Measurements from ENCODE around the gene ASAP2. TPM values are rescaled to one million over a fixed set of nuclear protein-coding genes. Genes with fewer than 3 reads are reported as not detected.
A peak's percentile ranks its signal among the peaks of the same experiment; 100 is the strongest.

Gene ASAP2
- total RNA-seq, 1 experiment from 2014 or later, result 14.3 TPM

GRCh38 chr2:9232886-9233285 is 26.3 kb downstream of the ASAP2 start:
- ChIA-PET CTCF (interaction anchor here (1.3 kb wide), 1 partner anchor 94 kb away, joined by 3 read pairs; no protein-coding TSS in a partner anchor), POLR2A (no interaction called here)
- Mint-ChIP-seq H3K36me3 (no peaks in the 10 kb centered on the region), H3K4me3 (no peak overlapping the region), H3K4me1 (peaks cover 36% of the 10 kb centered on the region), H3K27me3 (ENCODE audit: low read depth) (no peaks in the 10 kb centered on the region; the same call in 1 of the 2 replicates), H3K9me3 (no peaks in the 10 kb centered on the region), H3K27ac (no peak overlapping the region)
- ATAC-seq (no peak), DNase-seq (ENCODE audit: low spot score) (no peak)
- TF ChIP-seq NR2C2 (CRISPR knock-in tag; IDR thresholded peaks at IDR 0.05) (no peak), NFE2L1 (CRISPR knock-in tag; IDR thresholded peaks at IDR 0.05) (no peak), ERG (CRISPR knock-in tag; IDR thresholded peaks at IDR 0.05) (no peak), MXD4 (CRISPR knock-in tag; IDR thresholded peaks at IDR 0.05; ENCODE audit: borderline replicate concordance) (no peak)
- TF ChIP-seq, protein P1, sequence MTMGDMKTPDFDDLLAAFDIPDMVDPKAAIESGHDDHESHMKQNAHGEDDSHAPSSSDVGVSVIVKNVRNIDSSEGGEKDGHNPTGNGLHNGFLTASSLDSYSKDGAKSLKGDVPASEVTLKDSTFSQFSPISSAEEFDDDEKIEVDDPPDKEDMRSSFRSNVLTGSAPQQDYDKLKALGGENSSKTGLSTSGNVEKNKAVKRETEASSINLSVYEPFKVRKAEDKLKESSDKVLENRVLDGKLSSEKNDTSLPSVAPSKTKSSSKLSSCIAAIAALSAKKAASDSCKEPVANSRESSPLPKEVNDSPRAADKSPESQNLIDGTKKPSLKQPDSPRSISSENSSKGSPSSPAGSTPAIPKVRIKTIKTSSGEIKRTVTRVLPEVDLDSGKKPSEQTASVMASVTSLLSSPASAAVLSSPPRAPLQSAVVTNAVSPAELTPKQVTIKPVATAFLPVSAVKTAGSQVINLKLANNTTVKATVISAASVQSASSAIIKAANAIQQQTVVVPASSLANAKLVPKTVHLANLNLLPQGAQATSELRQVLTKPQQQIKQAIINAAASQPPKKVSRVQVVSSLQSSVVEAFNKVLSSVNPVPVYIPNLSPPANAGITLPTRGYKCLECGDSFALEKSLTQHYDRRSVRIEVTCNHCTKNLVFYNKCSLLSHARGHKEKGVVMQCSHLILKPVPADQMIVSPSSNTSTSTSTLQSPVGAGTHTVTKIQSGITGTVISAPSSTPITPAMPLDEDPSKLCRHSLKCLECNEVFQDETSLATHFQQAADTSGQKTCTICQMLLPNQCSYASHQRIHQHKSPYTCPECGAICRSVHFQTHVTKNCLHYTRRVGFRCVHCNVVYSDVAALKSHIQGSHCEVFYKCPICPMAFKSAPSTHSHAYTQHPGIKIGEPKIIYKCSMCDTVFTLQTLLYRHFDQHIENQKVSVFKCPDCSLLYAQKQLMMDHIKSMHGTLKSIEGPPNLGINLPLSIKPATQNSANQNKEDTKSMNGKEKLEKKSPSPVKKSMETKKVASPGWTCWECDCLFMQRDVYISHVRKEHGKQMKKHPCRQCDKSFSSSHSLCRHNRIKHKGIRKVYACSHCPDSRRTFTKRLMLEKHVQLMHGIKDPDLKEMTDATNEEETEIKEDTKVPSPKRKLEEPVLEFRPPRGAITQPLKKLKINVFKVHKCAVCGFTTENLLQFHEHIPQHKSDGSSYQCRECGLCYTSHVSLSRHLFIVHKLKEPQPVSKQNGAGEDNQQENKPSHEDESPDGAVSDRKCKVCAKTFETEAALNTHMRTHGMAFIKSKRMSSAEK (CRISPR knock-in tag; IDR thresholded peaks at IDR 0.05; ENCODE audit: borderline replicate concordance), result no peak

- Mint-ChIP-seq H3K27ac (peak overlapping the region; percentile 60; the same call in 1 of the 2 replicates), H3K36me3 (no peaks in the 10 kb centered on the region), H3K9me3 (no peaks in the 10 kb centered on the region), H3K4me1 (peaks cover 22% of the 10 kb centered on the region), H3K27me3 (ENCODE audit: low read depth) (no peaks in the 10 kb centered on the region), H3K4me3 (no peak overlapping the region)
- ATAC-seq (no peak), DNase-seq (ENCODE audit: low spot score) (no peak)
- TF ChIP-seq, protein P2, sequence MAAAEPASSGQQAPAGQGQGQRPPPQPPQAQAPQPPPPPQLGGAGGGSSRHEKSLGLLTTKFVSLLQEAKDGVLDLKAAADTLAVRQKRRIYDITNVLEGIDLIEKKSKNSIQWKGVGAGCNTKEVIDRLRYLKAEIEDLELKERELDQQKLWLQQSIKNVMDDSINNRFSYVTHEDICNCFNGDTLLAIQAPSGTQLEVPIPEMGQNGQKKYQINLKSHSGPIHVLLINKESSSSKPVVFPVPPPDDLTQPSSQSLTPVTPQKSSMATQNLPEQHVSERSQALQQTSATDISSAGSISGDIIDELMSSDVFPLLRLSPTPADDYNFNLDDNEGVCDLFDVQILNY (CRISPR knock-in tag; IDR thresholded peaks at IDR 0.05), result no peak
- peak; percentile 51; the same call in 1 of the 2 replicates for TF ChIP-seq GABPB1 (CRISPR knock-in tag; IDR thresholded peaks at IDR 0.05)
- ChIA-PET CTCF (interaction anchor here (1.2 kb wide), 1 partner anchor 92 kb away, joined by 3 read pairs; no protein-coding TSS in a partner anchor), POLR2A (no interaction called here)
Measured at GRCh38 chr2:9234680-9235146, 28.1 kb downstream of the ASAP2 start.

DNA sequence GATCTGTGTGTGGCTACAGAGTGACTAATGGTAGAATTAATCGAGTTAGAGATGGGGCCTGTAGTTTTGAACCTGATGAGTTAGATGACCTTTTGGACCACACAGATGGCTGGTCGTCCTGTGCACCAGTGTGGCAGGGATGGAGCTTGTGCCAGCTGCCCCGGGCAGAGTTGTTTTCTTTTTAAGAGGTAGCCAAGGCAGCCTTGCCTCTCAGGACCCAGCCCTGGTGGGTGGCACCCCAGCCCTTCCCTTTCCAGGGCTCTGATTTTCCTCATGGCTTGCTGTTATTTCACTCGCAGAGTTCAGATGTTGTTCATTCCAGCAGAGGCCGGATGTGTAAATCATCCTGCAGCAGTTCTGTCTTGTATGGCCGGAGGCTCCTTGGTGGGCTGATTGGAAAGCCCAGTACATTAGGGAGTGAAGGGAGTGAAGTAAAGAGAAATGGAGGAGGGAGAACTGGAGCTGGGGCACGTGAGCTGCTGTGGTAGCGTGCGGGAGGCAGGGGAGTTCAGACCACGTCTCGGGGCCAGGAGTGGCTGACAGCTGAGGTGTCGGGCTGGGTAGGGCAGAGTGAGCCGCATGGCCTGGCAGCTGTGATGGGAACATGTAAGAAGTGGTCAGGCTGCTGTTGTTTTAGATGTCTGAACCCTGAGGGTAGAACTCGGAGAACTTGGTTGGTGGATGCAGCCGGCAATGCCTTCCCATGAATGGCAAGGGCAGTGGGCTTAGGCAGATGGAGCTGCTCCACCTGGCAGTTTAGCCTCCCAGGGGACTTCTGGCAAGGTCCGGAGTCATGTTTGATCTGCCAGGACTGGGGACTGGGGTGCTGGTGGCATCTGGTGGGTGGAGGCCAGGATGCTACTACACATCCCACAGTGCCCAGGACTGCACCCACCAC is 28.8 kb downstream of the ASAP2 start:
- Mint-ChIP-seq H3K36me3 (no peaks in the 10 kb centered on the region), H3K27me3 (ENCODE audit: low read depth) (no peaks in the 10 kb centered on the region), H3K4me1 (peaks cover 19% of the 10 kb centered on the region), H3K27ac (peak overlapping the region; percentile 40; the same call in 1 of the 2 replicates), H3K9me3 (no peaks in the 10 kb centered on the region), H3K4me3 (no peak overlapping the region)
- no peak for ATAC-seq
- ChIA-PET CTCF (no interaction called here), POLR2A (no interaction called here)
- no peak for DNase-seq (ENCODE audit: low spot score)
- no peak for TF ChIP-seq ZNF512 (CRISPR knock-in tag; IDR thresholded peaks at IDR 0.05; ENCODE audit: borderline replicate concordance)
- TF ChIP-seq, protein P3, sequence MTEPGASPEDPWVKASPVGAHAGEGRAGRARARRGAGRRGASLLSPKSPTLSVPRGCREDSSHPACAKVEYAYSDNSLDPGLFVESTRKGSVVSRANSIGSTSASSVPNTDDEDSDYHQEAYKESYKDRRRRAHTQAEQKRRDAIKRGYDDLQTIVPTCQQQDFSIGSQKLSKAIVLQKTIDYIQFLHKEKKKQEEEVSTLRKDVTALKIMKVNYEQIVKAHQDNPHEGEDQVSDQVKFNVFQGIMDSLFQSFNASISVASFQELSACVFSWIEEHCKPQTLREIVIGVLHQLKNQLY (CRISPR knock-in tag; IDR thresholded peaks at IDR 0.05), result no peak
- TF ChIP-seq ZNF425 (CRISPR knock-in tag; conservative IDR thresholded peaks at IDR 0.05), result no peak
- TF ChIP-seq, protein P4, sequence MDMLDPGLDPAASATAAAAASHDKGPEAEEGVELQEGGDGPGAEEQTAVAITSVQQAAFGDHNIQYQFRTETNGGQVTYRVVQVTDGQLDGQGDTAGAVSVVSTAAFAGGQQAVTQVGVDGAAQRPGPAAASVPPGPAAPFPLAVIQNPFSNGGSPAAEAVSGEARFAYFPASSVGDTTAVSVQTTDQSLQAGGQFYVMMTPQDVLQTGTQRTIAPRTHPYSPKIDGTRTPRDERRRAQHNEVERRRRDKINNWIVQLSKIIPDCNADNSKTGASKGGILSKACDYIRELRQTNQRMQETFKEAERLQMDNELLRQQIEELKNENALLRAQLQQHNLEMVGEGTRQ (CRISPR knock-in tag; IDR thresholded peaks at IDR 0.05), result no peak
- TF ChIP-seq CREM (CRISPR knock-in tag; IDR thresholded peaks at IDR 0.05), result no peak
- no peak for TF ChIP-seq FOXK1 (CRISPR knock-in tag; IDR thresholded peaks at IDR 0.05)
- TF ChIP-seq NFYB (CRISPR knock-in tag; conservative IDR thresholded peaks at IDR 0.05; ENCODE audit: low read depth), result no peak
- TF ChIP-seq GRHL2 (CRISPR knock-in tag; IDR thresholded peaks at IDR 0.05; ENCODE audit: insufficient replicate concordance, severe bottlenecking), result no peak
- TF ChIP-seq ELF4 (CRISPR knock-in tag; IDR thresholded peaks at IDR 0.05; ENCODE audit: low read depth), result no peak

Data from WTC11 (cell line).